HepG2 (cell line): ENCODE results near the gene GNMT. TPM values are rescaled to one million over a fixed set of nuclear protein-coding genes. Genes with fewer than 3 reads are reported as not detected.

ENCODE experiments used
- CCDC6 ChIP-seq: sonication (generic); formaldehyde crosslinking; IDR thresholded peaks from 2 replicates; pipeline ENCODE4 v1.8.1; 2022; ENCODE audit warnings: mild to moderate bottlenecking, missing genetic modification reagents, moderate library complexity
- EHMT2 ChIP-seq: fragments of 200-600 bp; sonication (generic); IDR thresholded peaks from 2 replicates; pipeline ENCODE4 v1.7.0; 2017; ENCODE audit warnings: antibody characterized with exemption, low read depth, low read length, borderline replicate concordance
- HDAC6 ChIP-seq: fragments of 200-600 bp; sonication (generic); IDR thresholded peaks from 2 replicates; pipeline ENCODE4 v1.7.0; 2017; ENCODE audit warnings: mild to moderate bottlenecking, antibody characterized with exemption, low read length, low read depth
- KDM2A ChIP-seq: sonication (generic); formaldehyde crosslinking; IDR thresholded peaks from 2 replicates; pipeline ENCODE4 v1.4.0; 2020; ENCODE audit warnings: low read depth, missing genetic modification reagents, borderline replicate concordance
- MAFK ChIP-seq, 2 experiments: IDR thresholded peaks in 1 of 2; conservative IDR thresholded peaks in 1 of 2; 2 replicates each; pipeline ENCODE4 v1.6.1; 2011; ENCODE audit warnings: improper control_type of control experiment in 2 of 2, low read length in 2 of 2
- MAZ ChIP-seq, 2 experiments: sonication (generic) in 1 of 2; formaldehyde crosslinking in 1 of 2; IDR thresholded peaks; 2 replicates each; pipeline versions ENCODE4 v1.5.0 to v1.6.1; 2012 to 2020; ENCODE audit warnings: low read depth in 2 of 2, mild to moderate bottlenecking in 2 of 2, borderline replicate concordance in 1 of 2, improper control_type of control experiment in 1 of 2, low read length in 1 of 2, missing genetic modification reagents in 1 of 2, moderate library complexity in 1 of 2
- SETDB1 ChIP-seq: sonication (generic); formaldehyde crosslinking; IDR thresholded peaks from 2 replicates; pipeline ENCODE4 v1.5.1; 2020; ENCODE audit warnings: missing genetic modification reagents, mild to moderate bottlenecking, borderline replicate concordance
- STAG1 ChIP-seq: sonication (generic); formaldehyde crosslinking; IDR thresholded peaks from 2 replicates; pipeline ENCODE4 v1.4.0; 2020; ENCODE audit warnings: missing genetic modification reagents
- ZFP41 ChIP-seq: sonication (generic); formaldehyde crosslinking; IDR thresholded peaks from 2 replicates; pipeline ENCODE4 v1.4.0; 2020; ENCODE audit warnings: mild to moderate bottlenecking, missing genetic modification reagents, borderline replicate concordance
- ZNF124 ChIP-seq: sonication (generic); formaldehyde crosslinking; IDR thresholded peaks from 2 replicates; pipeline ENCODE4 v1.4.0; 2020; ENCODE audit warnings: missing genetic modification reagents
- ZNF350 ChIP-seq: sonication (generic); formaldehyde crosslinking; IDR thresholded peaks from 2 replicates; pipeline ENCODE4 v1.4.0; 2020; ENCODE audit warnings: mild to moderate bottlenecking, low read depth, missing genetic modification reagents, borderline replicate concordance
- ZNF615 ChIP-seq: sonication (generic); formaldehyde crosslinking; IDR thresholded peaks from 2 replicates; pipeline ENCODE4 v1.5.0; 2020; ENCODE audit warnings: mild to moderate bottlenecking, missing genetic modification reagents, borderline replicate concordance
- ZNF644 ChIP-seq: IDR thresholded peaks from 2 replicates; pipeline ENCODE4 v1.6.1; 2016; ENCODE audit warnings: low read depth
- ZNF7 ChIP-seq: IDR thresholded peaks from 2 replicates; pipeline ENCODE4 v1.6.1; 2016; ENCODE audit warnings: missing biosample characterization, missing genetic modification reagents
- ZNF775 ChIP-seq: sonication (generic); formaldehyde crosslinking; IDR thresholded peaks from 2 replicates; pipeline ENCODE4 v1.4.0; 2020; ENCODE audit warnings: missing genetic modification reagents, mild to moderate bottlenecking, moderate library complexity, borderline replicate concordance
- polyA plus RNA-seq, 8 experiments: library from polyadenylated mRNA; depleted of rRNA in 3 of 8; stranded (reverse) in 7 of 8; unstranded in 1 of 8; fragments of >200 nt; fragmentation: Illumina TruSeq in 4 of 8; extraction: Trizol in 4 of 8; gene quantifications; 2 replicates each; pipeline versions ENCODE4 v1.2.1 to v1.2.3, GENCODE V29; 2011 to 2016; ENCODE audit warnings: low read depth in 4 of 8, missing spikeins in 1 of 8, mixed read lengths in 1 of 8; ENCODE audit not compliant: insufficient read depth in 1 of 8
- total RNA-seq, 5 experiments: library from RNA; depleted of rRNA; stranded (reverse); fragments of >200 nt; fragmentation: Illumina TruSeq; extraction: Trizol; gene quantifications; 2 replicates each; pipeline ENCODE4 v1.2.3, GENCODE V29; 2016; ENCODE audit warnings: low read depth in 1 of 5
- TF ChIP-seq, protein P1 (sequence below): sonication (generic); formaldehyde crosslinking; IDR thresholded peaks from 2 replicates; pipeline ENCODE4; 2020; ENCODE audit warnings: missing genetic modification reagents, mild to moderate bottlenecking, borderline replicate concordance
- TF ChIP-seq, protein P2 (sequence below): sonication (generic); IDR thresholded peaks from 2 replicates; pipeline ENCODE4 v1.6.1; 2016; ENCODE audit warnings: low read depth, borderline replicate concordance
- TF ChIP-seq, protein P3 (sequence below): sonication (generic); formaldehyde crosslinking; IDR thresholded peaks from 2 replicates; pipeline ENCODE4 v1.4.0; 2020; ENCODE audit warnings: missing genetic modification reagents, borderline replicate concordance
- TF ChIP-seq, protein P4 (sequence below): sonication (generic); formaldehyde crosslinking; IDR thresholded peaks from 2 replicates; pipeline ENCODE4 v1.8.0; 2022; ENCODE audit warnings: low read depth, missing genetic modification reagents
- TF ChIP-seq, protein P5 (sequence below): sonication (generic); formaldehyde crosslinking; IDR thresholded peaks from 2 replicates; pipeline ENCODE4 v1.4.0; 2020; ENCODE audit warnings: low read depth, mild to moderate bottlenecking, missing genetic modification reagents

GNMT gene
- total and polyA plus RNA-seq, 2 of the 13 experiments (the other 11 are each of a cell fraction or from before 2014, with no cell fraction given): 2.8 to 7.0 TPM

DNA sequence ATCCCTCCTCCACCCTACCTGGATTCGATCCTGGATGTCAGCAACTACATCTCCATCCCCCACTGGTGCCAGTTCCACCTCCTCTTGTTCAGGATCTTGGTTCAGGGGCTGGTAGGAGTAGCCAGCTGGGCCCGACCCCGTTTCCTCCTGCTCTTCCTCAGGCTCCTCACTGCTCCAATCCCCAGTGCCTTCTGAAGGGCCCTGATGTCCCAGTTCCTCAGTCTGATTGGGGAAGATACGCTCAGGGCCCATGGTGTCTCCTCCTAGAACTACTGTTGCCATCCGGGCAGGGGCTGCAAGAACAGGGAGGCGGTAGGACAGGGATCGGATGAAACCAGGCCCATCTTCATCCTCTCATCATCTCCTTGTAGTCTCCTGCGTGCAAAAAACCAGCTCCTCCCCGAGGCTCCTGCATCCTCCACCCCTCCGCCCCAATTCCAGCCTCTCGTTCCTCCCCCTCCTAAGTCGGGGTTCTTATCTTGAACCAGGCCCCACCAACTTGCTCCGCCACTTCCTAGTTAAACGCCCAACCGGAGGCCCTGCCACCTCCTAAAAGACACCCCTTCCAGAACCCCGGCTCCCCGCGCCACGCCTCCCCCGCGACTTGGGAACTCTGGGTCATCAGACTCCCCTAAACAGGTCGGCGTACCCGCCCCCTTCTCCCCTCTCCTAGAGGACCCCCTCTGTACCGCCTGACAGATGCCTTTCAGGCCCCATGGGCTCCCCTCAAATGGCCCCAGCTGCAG is 52.7 kb downstream of the GNMT start (continued):
- TF ChIP-seq ZNF7 (CRISPR knock-in tag) (no peak), MAZ (IDR thresholded peaks at IDR 0.05; ENCODE audit: borderline replicate concordance, low read depth, low read length) (no peak), MAZ (CRISPR knock-in tag; IDR thresholded peaks at IDR 0.05; ENCODE audit: low read depth) (peak; percentile 9; the same call in 1 of the 2 replicates), ZNF644 (CRISPR knock-in tag) (no peak), MAFK (conservative IDR thresholded peaks at IDR 0.05 in 1 of 2, IDR thresholded peaks at IDR 0.05 in 1 of 2; ENCODE audit: low read length in 2 of 2) (no peak), ZNF124 (no peak), KDM2A (CRISPR knock-in tag) (no peak), HDAC6 (no peak), EHMT2 (no peak), SETDB1 (no peak), STAG1 (CRISPR knock-in tag) (no peak), ZNF615 (CRISPR knock-in tag) (no peak), CCDC6 (CRISPR knock-in tag) (no peak), ZNF775 (CRISPR knock-in tag) (no peak), ZFP41 (CRISPR knock-in tag) (0 out of 2 replicates have a peak, but pooled peaks have one; percentile 68), ZNF350 (no peak)
- TF ChIP-seq, protein P1, sequence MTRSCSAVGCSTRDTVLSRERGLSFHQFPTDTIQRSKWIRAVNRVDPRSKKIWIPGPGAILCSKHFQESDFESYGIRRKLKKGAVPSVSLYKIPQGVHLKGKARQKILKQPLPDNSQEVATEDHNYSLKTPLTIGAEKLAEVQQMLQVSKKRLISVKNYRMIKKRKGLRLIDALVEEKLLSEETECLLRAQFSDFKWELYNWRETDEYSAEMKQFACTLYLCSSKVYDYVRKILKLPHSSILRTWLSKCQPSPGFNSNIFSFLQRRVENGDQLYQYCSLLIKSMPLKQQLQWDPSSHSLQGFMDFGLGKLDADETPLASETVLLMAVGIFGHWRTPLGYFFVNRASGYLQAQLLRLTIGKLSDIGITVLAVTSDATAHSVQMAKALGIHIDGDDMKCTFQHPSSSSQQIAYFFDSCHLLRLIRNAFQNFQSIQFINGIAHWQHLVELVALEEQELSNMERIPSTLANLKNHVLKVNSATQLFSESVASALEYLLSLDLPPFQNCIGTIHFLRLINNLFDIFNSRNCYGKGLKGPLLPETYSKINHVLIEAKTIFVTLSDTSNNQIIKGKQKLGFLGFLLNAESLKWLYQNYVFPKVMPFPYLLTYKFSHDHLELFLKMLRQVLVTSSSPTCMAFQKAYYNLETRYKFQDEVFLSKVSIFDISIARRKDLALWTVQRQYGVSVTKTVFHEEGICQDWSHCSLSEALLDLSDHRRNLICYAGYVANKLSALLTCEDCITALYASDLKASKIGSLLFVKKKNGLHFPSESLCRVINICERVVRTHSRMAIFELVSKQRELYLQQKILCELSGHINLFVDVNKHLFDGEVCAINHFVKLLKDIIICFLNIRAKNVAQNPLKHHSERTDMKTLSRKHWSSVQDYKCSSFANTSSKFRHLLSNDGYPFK (CRISPR knock-in tag): no peak
- TF ChIP-seq, protein P2, sequence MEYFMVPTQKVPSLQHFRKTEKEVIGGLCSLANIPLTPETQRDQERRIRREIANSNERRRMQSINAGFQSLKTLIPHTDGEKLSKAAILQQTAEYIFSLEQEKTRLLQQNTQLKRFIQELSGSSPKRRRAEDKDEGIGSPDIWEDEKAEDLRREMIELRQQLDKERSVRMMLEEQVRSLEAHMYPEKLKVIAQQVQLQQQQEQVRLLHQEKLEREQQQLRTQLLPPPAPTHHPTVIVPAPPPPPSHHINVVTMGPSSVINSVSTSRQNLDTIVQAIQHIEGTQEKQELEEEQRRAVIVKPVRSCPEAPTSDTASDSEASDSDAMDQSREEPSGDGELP: no peak
- TF ChIP-seq, protein P3, sequence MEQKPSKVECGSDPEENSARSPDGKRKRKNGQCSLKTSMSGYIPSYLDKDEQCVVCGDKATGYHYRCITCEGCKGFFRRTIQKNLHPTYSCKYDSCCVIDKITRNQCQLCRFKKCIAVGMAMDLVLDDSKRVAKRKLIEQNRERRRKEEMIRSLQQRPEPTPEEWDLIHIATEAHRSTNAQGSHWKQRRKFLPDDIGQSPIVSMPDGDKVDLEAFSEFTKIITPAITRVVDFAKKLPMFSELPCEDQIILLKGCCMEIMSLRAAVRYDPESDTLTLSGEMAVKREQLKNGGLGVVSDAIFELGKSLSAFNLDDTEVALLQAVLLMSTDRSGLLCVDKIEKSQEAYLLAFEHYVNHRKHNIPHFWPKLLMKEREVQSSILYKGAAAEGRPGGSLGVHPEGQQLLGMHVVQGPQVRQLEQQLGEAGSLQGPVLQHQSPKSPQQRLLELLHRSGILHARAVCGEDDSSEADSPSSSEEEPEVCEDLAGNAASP (CRISPR knock-in tag): no peak; the same call in 1 of the 2 replicates
- TF ChIP-seq, protein P4, sequence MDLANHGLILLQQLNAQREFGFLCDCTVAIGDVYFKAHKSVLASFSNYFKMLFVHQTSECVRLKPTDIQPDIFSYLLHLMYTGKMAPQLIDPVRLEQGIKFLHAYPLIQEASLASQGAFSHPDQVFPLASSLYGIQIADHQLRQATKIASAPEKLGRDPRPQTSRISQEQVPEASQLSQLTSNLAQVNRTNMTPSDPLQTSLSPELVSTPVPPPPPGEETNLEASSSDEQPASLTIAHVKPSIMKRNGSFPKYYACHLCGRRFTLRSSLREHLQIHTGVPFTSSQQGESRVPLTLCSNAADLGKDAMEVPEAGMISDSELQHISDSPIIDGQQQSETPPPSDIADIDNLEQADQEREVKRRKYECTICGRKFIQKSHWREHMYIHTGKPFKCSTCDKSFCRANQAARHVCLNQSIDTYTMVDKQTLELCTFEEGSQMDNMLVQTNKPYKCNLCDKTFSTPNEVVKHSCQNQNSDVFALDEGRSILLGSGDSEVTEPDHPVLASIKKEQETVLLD: peak; percentile 6; the same call in 1 of the 2 replicates
- TF ChIP-seq, protein P5, sequence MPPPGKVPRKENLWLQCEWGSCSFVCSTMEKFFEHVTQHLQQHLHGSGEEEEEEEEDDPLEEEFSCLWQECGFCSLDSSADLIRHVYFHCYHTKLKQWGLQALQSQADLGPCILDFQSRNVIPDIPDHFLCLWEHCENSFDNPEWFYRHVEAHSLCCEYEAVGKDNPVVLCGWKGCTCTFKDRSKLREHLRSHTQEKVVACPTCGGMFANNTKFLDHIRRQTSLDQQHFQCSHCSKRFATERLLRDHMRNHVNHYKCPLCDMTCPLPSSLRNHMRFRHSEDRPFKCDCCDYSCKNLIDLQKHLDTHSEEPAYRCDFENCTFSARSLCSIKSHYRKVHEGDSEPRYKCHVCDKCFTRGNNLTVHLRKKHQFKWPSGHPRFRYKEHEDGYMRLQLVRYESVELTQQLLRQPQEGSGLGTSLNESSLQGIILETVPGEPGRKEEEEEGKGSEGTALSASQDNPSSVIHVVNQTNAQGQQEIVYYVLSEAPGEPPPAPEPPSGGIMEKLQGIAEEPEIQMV: no peak
